ENCODE results near the gene ARRB1.
"Not testable (repeated sequence)": the region's sequence is repeated elsewhere in the genome, so short reads cannot be mapped to it uniquely, and the experiment has no call there.

ARRB1 gene

DNA sequence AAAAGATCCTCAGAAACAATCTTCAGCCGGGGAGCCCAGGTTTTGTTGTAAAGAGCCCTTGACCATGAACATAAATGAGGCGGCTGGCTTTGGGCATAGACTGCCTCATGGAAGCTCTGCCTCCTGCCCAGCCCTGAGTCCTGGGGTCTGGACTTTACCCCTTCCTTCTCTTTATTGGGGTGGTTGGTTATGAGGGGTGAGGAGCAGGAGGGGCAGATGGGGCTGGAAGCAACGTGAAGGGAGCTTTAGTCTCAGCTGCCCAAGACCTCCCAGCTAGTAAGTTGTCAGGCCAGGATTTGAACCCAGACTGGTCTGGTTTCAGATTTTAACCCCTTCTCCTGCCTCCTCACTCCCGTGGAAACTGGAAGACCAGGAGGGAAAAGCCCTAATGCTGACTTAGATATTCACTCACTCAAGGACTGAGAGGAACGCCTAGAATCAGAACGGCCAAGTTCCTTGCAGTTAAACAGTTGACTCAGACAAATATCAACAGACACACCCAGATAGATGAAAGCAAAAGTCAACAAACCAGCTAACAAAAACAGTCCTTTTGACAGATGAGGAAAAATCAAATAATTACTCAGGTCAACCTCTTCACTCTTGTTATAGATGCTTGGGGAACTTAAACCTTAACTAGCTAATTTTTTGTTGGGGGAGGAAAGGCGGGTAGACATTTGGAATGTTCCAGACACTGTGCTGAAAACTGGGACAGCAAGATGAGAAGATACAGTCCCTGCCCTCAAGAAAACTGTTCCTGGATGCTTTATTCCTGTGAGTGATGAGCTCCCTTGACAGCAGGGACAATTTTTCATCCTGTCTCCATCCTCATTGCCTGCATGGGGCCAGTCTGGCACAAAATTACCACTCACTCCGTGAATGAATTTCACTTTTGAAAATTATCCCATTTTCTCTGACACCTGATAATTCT is 20.8 kb upstream of the ARRB1 start:
- peak; percentile 37 for DNase-seq

GRCh38 chr11:75369560-75370255 is 18.2 kb upstream of the ARRB1 start:
- DNase-seq = no peak

- not testable (repeated sequence) for DNase-seq
Measured at GRCh38 chr11:75366826-75367225, 15.4 kb upstream of the ARRB1 start.

DNA sequence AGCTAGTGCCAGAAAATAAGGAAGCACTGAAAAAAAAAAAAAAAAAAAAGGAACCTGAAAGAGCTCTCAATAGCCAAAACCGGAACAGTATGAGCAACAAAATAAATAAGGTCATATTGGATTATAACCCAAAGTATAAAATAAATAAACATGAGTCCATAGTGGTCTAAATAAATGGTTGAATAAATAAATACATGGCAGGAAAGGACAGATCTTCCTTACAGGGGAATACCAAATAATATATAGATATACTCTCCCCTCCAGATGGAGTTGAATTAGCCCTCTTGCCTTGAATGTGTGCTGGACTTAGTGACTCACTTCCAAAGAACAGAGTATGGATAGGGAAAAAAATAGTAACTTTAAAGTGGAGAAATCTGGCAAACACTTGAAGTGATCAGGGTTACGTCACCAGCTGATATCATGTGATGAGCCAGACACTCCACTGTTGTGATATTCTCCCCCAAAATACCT is 14.3 kb upstream of the ARRB1 start:
- peak; percentile 86 for DNase-seq

GRCh38 chr11:75362285-75362684 is 10.8 kb upstream of the ARRB1 start:
- DNase-seq = not testable (repeated sequence)

DNA sequence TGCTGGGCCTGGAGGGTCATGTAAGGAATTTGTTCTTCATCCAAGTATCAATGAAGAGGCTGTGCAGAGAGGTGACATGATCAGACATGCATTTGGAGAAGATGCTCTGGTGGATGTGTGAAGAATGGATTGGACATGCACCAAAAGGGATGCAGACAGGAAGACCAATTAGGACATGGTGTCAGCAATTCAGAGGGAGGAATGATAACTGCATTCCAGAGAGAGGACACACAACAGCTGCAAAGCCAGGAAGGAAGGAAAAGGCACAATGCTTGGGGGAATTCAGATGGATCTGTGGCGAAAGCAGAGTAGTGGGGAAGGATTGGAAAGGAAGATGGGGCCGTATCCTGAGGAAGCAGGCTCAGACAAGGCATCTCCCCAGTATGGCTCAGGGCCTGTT is 5.2 kb upstream of the ARRB1 start:
- DNase-seq = no peak

GRCh38 chr11:75355051-75355450 is 3.6 kb upstream of the ARRB1 start:
- DNase-seq = no peak

DNA sequence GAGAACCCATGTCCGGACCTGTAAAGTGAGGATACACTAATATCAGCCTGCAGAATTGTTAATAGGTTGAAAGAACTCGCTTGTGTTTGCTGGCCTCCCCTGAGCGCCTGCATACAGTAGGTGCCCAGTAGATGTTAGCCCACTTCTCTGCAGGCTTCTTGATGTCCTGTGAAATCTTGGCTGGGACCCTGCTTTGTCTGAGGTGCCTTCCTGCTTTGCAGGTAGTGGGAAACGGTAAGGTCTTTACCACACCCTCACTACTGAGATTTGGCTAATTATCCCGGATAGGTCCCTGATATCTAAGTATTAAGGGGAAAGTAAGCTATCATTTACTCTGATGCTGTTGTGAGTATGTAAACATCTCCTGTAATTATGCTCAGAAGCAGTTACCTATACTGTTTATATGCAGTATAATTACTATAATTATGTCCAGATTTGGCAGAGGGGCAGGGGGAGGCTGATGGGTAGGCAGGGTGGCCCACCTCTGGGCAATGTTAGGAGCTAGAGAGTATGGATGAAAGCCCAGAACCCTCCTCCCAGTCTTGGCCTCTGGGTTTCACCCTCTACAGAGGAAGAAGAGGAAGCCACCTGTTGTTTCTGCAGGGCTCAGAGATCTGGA is 1.2 kb upstream of the ARRB1 start:
- DNase-seq = no peak

DNA sequence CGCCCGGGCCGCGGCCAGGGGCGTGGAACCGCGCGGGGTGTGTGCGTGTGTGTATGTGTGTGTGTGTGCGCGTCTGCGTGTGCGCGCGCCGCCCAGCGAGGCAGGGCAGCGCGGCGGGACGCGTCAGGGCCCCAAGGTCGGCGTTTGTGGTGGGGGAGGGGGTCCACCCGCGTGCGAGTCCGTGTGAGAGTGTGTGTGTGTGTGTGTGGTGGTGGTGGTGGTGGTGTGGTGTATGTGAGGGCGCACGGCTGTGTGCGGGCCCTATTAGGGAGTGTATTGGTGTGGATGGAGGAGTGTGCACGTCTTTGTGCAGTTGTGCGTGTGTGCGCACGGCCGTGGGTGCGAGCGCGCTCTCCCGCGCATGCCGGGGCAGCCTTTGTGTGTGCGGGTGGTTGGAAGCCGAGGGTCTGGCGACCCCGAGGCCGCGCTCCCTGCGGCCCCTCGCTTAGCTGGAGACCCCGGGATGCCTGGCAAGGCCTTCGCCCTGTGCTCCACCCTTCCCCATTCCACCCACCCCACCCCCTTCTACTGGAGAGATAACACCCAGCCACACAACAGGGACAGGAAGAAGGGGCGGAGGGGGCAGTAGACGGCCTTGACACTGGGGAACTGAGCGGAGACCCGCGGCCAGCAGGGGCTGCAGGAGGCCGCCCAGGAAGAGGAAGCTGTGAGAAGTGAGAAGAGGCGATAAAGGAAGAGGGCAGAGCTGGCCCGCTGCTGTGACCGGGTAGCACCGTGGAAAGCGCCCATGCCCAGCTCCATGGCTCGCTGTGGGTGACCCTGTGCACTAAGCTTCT is 528 bp upstream of the ARRB1 start:
- peak; percentile 22 for DNase-seq

GRCh38 chr11:75350743-75351540 is 519 bp downstream of the ARRB1 start:
- peak; percentile 12 for DNase-seq

DNA sequence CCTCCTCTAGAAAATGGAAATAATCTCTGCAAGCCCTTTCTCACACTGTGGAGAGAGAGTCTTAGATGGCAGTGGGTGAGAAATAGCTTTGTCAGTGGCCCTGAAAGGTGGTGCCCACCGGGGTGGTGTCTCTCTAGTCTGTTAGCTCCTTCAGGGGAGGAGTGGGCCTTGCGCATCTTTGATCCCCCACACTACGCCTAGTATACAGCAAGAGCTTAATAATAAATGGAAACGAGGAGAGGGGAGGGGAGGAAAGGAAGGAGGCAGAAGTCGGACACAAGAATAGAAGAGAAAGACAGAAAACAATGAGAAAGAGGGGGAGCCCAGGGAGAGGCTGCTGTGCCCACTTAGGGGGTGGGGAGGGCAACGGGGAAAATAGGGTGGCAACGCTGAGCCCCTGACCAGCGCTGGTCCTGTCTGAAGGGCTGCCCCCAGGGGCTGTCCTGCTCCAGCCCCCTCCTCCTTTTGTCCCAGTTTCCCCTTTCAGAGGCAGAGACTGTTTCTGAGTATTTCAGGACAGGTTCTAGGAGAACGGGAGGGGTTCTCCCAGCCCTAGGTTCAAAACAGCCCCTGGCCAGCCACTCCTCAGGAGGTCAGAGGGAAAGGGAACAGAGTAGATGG is 1.2 kb downstream of the ARRB1 start:
- DNase-seq = no peak

- no peak for DNase-seq
Measured at GRCh38 chr11:75349521-75350116, 1.8 kb downstream of the ARRB1 start.

DNA sequence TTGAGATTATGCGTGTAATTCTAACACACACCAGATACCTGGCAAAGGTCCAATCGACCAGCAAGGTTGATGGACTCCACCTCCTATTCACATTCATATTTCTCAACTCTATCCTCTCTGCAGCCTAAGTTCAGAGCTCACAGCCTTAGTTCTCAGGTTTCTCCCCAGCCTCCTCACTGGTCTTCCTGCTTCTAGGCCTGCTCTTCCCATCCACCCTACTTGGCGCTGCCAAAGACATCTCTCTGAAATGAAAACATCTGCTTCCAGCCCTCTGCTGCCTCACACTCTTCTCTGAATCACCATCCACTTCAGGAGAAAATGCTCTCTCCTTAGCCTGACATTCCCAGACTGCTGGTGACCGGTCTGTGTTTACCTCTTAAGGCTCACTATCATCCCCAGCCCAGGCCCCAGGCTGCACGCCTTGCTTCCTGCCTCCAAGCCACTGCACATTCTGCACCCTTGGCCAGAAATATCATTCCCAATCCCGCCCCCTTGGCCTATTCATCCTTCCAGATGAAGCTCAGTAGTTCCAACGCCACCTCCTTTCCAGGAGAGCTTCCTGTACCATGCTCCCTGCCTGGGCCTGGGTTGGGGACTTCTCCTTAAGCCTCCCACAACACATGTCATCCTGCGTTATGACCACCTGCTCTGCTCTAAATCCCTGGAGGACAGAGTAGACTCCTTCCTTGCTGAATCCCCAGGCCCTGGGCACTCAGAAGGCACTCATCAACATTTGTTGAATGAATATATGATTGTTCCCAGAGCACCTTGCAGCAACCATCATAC is 3.5 kb downstream of the ARRB1 start:
- peak; percentile 95 for DNase-seq

GRCh38 chr11:75346912-75347647 is 4.4 kb downstream of the ARRB1 start:
- DNase-seq = peak; percentile 42

DNA sequence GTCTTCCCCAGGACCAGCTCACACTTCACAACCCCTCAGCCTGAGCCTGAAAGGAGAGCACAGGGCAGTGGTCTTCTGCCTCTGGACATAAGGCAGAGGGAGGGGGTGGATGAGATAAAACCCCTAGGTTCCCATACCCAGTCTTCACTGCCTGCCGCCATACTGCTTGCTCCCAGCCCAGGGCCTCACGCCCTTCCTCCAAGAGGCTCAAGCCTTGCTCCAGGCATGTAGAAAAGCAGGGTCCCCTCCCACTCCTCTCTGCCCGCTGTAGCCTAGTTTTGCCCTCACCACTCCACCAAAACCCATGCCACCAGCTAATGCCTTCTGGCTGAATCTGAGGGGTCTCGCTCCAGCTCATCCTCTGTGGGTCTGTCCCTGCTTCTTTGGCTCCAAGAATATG is 5.2 kb downstream of the ARRB1 start:
- DNase-seq = no peak

- no peak for DNase-seq
Measured at GRCh38 chr11:75345455-75346160, 5.9 kb downstream of the ARRB1 start.

GRCh38 chr11:75344761-75345454 is 6.6 kb downstream of the ARRB1 start:
- no peak for DNase-seq

- DNase-seq = no peak
Measured at GRCh38 chr11:75344186-75344585, 7.3 kb downstream of the ARRB1 start.

All from HCEC 1CT (cell line).